SK-N-SH (cell line): ENCODE results near the gene CCDC61. TPM values are rescaled to one million over a fixed set of nuclear protein-coding genes. Genes with fewer than 3 reads are reported as not detected.
A peak's percentile ranks its signal among the peaks of the same experiment; 100 is the strongest.

ENCODE experiments used
- CTCF ChIA-PET: fragments of 300-600, 350-600 bp; formaldehyde crosslinking; extraction: SDS; loops from one replicate; lab custom pipeline; 2021; lab: Yijun Ruan, JAX
- POLR2A ChIA-PET: fragments of 350-600 bp; sonication (Branson Sonifier 250); formaldehyde crosslinking; extraction: SDS; loops from one replicate; lab custom pipeline; 2020; ENCODE audit warnings: antibody characterized with exemption, inconsistent platforms; lab: Yijun Ruan, JAX
- DNase-seq: peaks from one replicate; pipeline ENCODE4 v3.0.0; 2012
- H2AFZ ChIP-seq: fragments of 200-600 bp; sonication (generic); 2 replicates; pipeline ENCODE4 v1.8.1; 2016; ENCODE audit warnings: antibody characterized with exemption, mild to moderate bottlenecking, low read depth
- H3F3A ChIP-seq: fragments of 200-600 bp; sonication (generic); replicated peaks from 2 replicates; pipeline ENCODE3; 2016; ENCODE audit warnings: antibody characterized with exemption, mild to moderate bottlenecking; ENCODE audit not compliant: insufficient read depth
- H3K27ac ChIP-seq, 2 experiments: fragments of 200-500 bp in 1 of 2; fragments of 200-600 bp in 1 of 2; sonication (Bioruptor generic) in 1 of 2; sonication (generic), shearing (Covaris generic) in 1 of 2; 2 replicates each; pipeline versions ENCODE4 v1.5.1 to v1.6.1; 2014 to 2016; ENCODE audit warnings: low read depth in 2 of 2, inconsistent platforms in 1 of 2, low read length in 1 of 2, mild to moderate bottlenecking in 1 of 2, mixed read lengths in 1 of 2
- H3K27me3 ChIP-seq: fragments of 200-600 bp; sonication (generic), shearing (Covaris generic); 2 replicates; pipeline ENCODE4 v1.6.1; 2016; ENCODE audit warnings: mixed run types; ENCODE audit not compliant: insufficient read depth
- H3K36me3 ChIP-seq, 2 experiments: fragments of 200-500 bp in 1 of 2; fragments of 200-600 bp in 1 of 2; sonication (Bioruptor generic) in 1 of 2; sonication (generic) in 1 of 2; replicated peaks in 1 of 2; 2 replicates each; pipeline versions ENCODE3 to v1.5.1; 2014 to 2016; ENCODE audit warnings: low read length in 1 of 2, mild to moderate bottlenecking in 1 of 2; ENCODE audit not compliant: insufficient read depth in 2 of 2, control insufficient read depth in 1 of 2
- H3K4me1 ChIP-seq, 2 experiments: fragments of 200-500 bp in 1 of 2; fragments of 200-600 bp in 1 of 2; sonication (Bioruptor generic) in 1 of 2; sonication (generic), shearing (Covaris generic) in 1 of 2; 2 replicates each; pipeline versions ENCODE4 v1.5.1 to v1.6.1; 2014 to 2016; ENCODE audit warnings: low read depth in 1 of 2, low read length in 1 of 2, mixed run types in 1 of 2; ENCODE audit not compliant: insufficient read depth in 2 of 2, control insufficient read depth in 1 of 2
- H3K4me2 ChIP-seq: fragments of 200-600 bp; sonication (generic), shearing (Covaris generic); 2 replicates; pipeline ENCODE4 v1.6.1; 2017; ENCODE audit warnings: mixed run types
- H3K4me3 ChIP-seq, 2 experiments: fragments of 200-500 bp in 1 of 2; fragments of 200-600 bp in 1 of 2; sonication (Bioruptor generic) in 1 of 2; sonication (generic), shearing (Covaris generic) in 1 of 2; 2 replicates each; pipeline versions ENCODE4 v1.5.1 to v1.8.1; 2014 to 2016; ENCODE audit warnings: low read depth in 2 of 2, inconsistent platforms in 1 of 2, low read length in 1 of 2, mild to moderate bottlenecking in 1 of 2, mixed read lengths in 1 of 2, moderate library complexity in 1 of 2
- H3K79me2 ChIP-seq: fragments of 200-600 bp; sonication (generic); 2 replicates; pipeline ENCODE4 v1.8.1; 2017; ENCODE audit warnings: mild to moderate bottlenecking; ENCODE audit not compliant: insufficient read depth
- H3K9ac ChIP-seq: fragments of 200-600 bp; sonication (generic); 2 replicates; pipeline ENCODE4 v1.6.1; 2017; ENCODE audit warnings: mixed run types
- H3K9me2 ChIP-seq: fragments of 200-600 bp; sonication (generic); 2 replicates; pipeline ENCODE4 v1.6.1; 2017; ENCODE audit warnings: mixed run types
- H3K9me3 ChIP-seq: fragments of 200-600 bp; sonication (generic); 2 replicates; pipeline ENCODE4 v1.6.1; 2017; ENCODE audit warnings: mixed run types, mild to moderate bottlenecking, moderate library complexity
- H4K20me1 ChIP-seq: fragments of 200-600 bp; sonication (generic); 2 replicates; pipeline ENCODE4 v1.6.1; 2017; ENCODE audit warnings: mild to moderate bottlenecking, mixed run types; ENCODE audit not compliant: insufficient read depth
- ELF1 ChIP-seq: IDR thresholded peaks from 2 replicates; pipeline ENCODE4 v1.4.0; 2012
- FOSL2 ChIP-seq: IDR thresholded peaks from 2 replicates; pipeline ENCODE4 v1.4.0; 2012; ENCODE audit warnings: low read depth, mild to moderate bottlenecking, moderate library complexity, borderline replicate concordance
- GATA2 ChIP-seq: sonication (generic); formaldehyde crosslinking; IDR thresholded peaks from 2 replicates; pipeline ENCODE4 v1.5.0; 2020; ENCODE audit warnings: mild to moderate bottlenecking, missing genetic modification reagents
- MEF2A ChIP-seq: IDR thresholded peaks from 2 replicates; pipeline ENCODE4 v1.4.0; 2012; ENCODE audit warnings: low read depth, borderline replicate concordance
- RCOR1 ChIP-seq: fragments of 150-350 bp; IDR thresholded peaks from 2 replicates; pipeline ENCODE4 v1.6.1; 2017; ENCODE audit warnings: antibody characterized with exemption, low read length
- REST ChIP-seq: IDR thresholded peaks from 2 replicates; pipeline ENCODE4 v1.6.1; 2012; ENCODE audit warnings: mild to moderate bottlenecking, low read depth, low read length, moderate library complexity
- SIN3A ChIP-seq: IDR thresholded peaks from 2 replicates; pipeline ENCODE4 v1.6.1; 2012; ENCODE audit warnings: low read depth, mild to moderate bottlenecking, low read length, moderate library complexity, borderline replicate concordance
- SMC3 ChIP-seq: IDR thresholded peaks from 2 replicates; pipeline ENCODE4 v1.6.1; 2012; ENCODE audit warnings: low read depth, low read length, improper control_type of control experiment
- USF2 ChIP-seq: fragments of 150-350 bp; IDR thresholded peaks from 2 replicates; pipeline ENCODE4 v1.6.1; 2017; ENCODE audit warnings: antibody characterized with exemption, low read length, low read depth, borderline replicate concordance
- YY1 ChIP-seq: IDR thresholded peaks from 2 replicates; pipeline ENCODE4 v1.4.0; 2012; ENCODE audit warnings: low read depth, mild to moderate bottlenecking
- WGBS: methylation state at CpG from one replicate; pipeline ENCODE4 v1.1.6; 2017; ENCODE audit warnings: low lambda C conversion rate; 5-methylcytosine and 5-hydroxymethylcytosine counted together
- polyA plus RNA-seq, 3 experiments: library from polyadenylated mRNA; depleted of rRNA; stranded (reverse); fragments of >200 nt; gene quantifications; 2 replicates each; pipeline ENCODE4 v1.2.3, GENCODE V29; 2012
- TF ChIP-seq, protein P1 (sequence below): IDR thresholded peaks from 2 replicates; pipeline ENCODE4; 2012

Gene CCDC61
- polyA plus RNA-seq, 1 of the 3 experiments (the other 2 are of a cell fraction), result 6.8 TPM

- Histone ChIP-seq H3K9ac (no peak overlapping the region), H3K4me1 (peaks cover 0 to 9% of the 10 kb centered on the region in 2 experiments; a peak in 1 of 4 replicates), H3K36me3 (no peaks in the 10 kb centered on the region), H3K9me2 (no peaks in the 10 kb centered on the region), H2AFZ (no peak overlapping the region), H3K27me3 (no peaks in the 10 kb centered on the region; the same call in 1 of the 2 replicates), H3K4me3 (peak overlapping the region; percentile 45 to 60), H3K79me2 (no peaks in the 10 kb centered on the region), H4K20me1 (no peaks in the 10 kb centered on the region), H3K4me2 (peak overlapping the region; percentile 79), H3F3A (peaks cover 8% of the 10 kb centered on the region), H3K27ac (peak overlapping the region in 1 of 2 experiments; percentile 18; a peak in 1 of 4 replicates), H3K9me3 (no peaks in the 10 kb centered on the region)
- no peak for DNase-seq
- 1% methylated on average over 8 of the region's 54 CpGs for WGBS
- TF ChIP-seq REST (no peak), ELF1 (no peak), MEF2A (no peak), YY1 (no peak), SMC3 (no peak), GATA2 (CRISPR knock-in tag) (no peak), SIN3A (no peak), FOSL2 (no peak), RCOR1 (no peak), USF2 (no peak)
- TF ChIP-seq, protein P1, sequence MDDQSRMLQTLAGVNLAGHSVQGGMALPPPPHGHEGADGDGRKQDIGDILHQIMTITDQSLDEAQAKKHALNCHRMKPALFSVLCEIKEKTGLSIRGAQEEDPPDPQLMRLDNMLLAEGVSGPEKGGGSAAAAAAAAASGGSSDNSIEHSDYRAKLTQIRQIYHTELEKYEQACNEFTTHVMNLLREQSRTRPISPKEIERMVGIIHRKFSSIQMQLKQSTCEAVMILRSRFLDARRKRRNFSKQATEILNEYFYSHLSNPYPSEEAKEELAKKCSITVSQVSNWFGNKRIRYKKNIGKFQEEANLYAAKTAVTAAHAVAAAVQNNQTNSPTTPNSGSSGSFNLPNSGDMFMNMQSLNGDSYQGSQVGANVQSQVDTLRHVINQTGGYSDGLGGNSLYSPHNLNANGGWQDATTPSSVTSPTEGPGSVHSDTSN, result no peak
- ChIA-PET CTCF (interaction anchor here (0.9 to 1.2 kb wide), 2 partner anchors 9 to 13 kb away, joined by 3 read pairs; no protein-coding TSS in a partner anchor), POLR2A (no interaction called here)
These were observed 22.2 kb upstream of the CCDC61 start for GRCh38 chr19:45972947-45973540.
